H1 (cell line): ENCODE measurements around the gene DGKD.
A peak's percentile ranks its signal among the peaks of the same experiment; 100 is the strongest.

Experiments
- HDAC6 ChIP-seq: IDR thresholded peaks from one replicate; pipeline ENCODE4 v1.7.1; 2012; ENCODE audit warnings: low read depth, mild to moderate bottlenecking, inconsistent platforms, low read length, moderate library complexity
- PHF8 ChIP-seq: fragments of 200-600 bp; sonication (generic); conservative IDR thresholded peaks from 2 replicates; pipeline ENCODE4 v1.7.1; 2012; ENCODE audit warnings: low read depth, mild to moderate bottlenecking, inconsistent platforms, low read length, moderate library complexity
- RAD21 ChIP-seq, 2 experiments: IDR thresholded peaks in 1 of 2; conservative IDR thresholded peaks in 1 of 2; 2 replicates each; pipeline ENCODE4 v1.6.1; 2011; ENCODE audit warnings: low read depth in 2 of 2, low read length in 2 of 2, improper control_type of control experiment in 1 of 2, inconsistent platforms in 1 of 2, mild to moderate bottlenecking in 1 of 2, moderate library complexity in 1 of 2
- RFX5 ChIP-seq: IDR thresholded peaks from 2 replicates; pipeline ENCODE4 v1.6.1; 2011; ENCODE audit warnings: low read depth, low read length, improper control_type of control experiment, borderline replicate concordance
- SP2 ChIP-seq: IDR thresholded peaks from 2 replicates; pipeline ENCODE4 v1.6.1; 2012; ENCODE audit warnings: mild to moderate bottlenecking, low read length, inconsistent platforms

GRCh38 chr2:233323851-233324250 lies 30.4 kb upstream of the DGKD start:
- no peak for TF ChIP-seq SP2
- no peak for TF ChIP-seq HDAC6
- TF ChIP-seq PHF8 = no peak
- peak; percentile 26 to 34; a peak in 3 of 4 replicates for TF ChIP-seq RAD21 (IDR thresholded peaks at IDR 0.05 in 1 of 2, conservative IDR thresholded peaks at IDR 0.05 in 1 of 2; ENCODE audit: low read depth in 2 of 2, low read length in 2 of 2)
- TF ChIP-seq RFX5 = no peak
